HG02938 (cell line): ENCODE results near the gene LYL1.

Experiments used
- ATAC-seq: cut with Tn5 transposase; IDR thresholded peaks from one replicate; pipeline ENCODE4 v1.9.1; 2021; ENCODE audit warnings: mild to moderate bottlenecking, moderate library complexity; ENCODE audit not compliant: unreplicated experiment

The LYL1 gene

GRCh38 chr19:13094771-13095392 is 7.8 kb downstream of the LYL1 start:
- ATAC-seq: no peak

GRCh38 chr19:13094106-13094504 is 8.6 kb downstream of the LYL1 start:
- ATAC-seq: no peak

- no peak for ATAC-seq
Measured at GRCh38 chr19:13093407-13094105, 9.1 kb downstream of the LYL1 start.

- ATAC-seq: no peak
Measured at GRCh38 chr19:13092606-13093235, 9.9 kb downstream of the LYL1 start.

GRCh38 chr19:13092158-13092543 is 10.5 kb downstream of the LYL1 start:
- no peak for ATAC-seq

- ATAC-seq: no peak
Measured at GRCh38 chr19:13091400-13092157, 11.1 kb downstream of the LYL1 start.

GRCh38 chr19:13090511-13091231 is 12.0 kb downstream of the LYL1 start:
- ATAC-seq: no peak

GRCh38 chr19:13089857-13090507 is 12.7 kb downstream of the LYL1 start:
- ATAC-seq: no peak

- no peak for ATAC-seq
Measured at GRCh38 chr19:13089139-13089856, 13.4 kb downstream of the LYL1 start.

GRCh38 chr19:13087795-13088537 is 14.7 kb downstream of the LYL1 start:
- ATAC-seq: no peak

- no peak for ATAC-seq
Measured at GRCh38 chr19:13087295-13087694, 15.4 kb downstream of the LYL1 start.

- ATAC-seq: no peak
Measured at GRCh38 chr19:13086341-13086740, 16.3 kb downstream of the LYL1 start.

- no peak for ATAC-seq
Measured at GRCh38 chr19:13085666-13086065, 17.0 kb downstream of the LYL1 start.

GRCh38 chr19:13083627-13084026 is 19.0 kb downstream of the LYL1 start:
- ATAC-seq: no peak

- ATAC-seq: no peak
Measured at GRCh38 chr19:13083008-13083404, 19.7 kb downstream of the LYL1 start.

GRCh38 chr19:13082192-13083007 is 20.3 kb downstream of the LYL1 start:
- ATAC-seq: no peak

- no peak for ATAC-seq
Measured at GRCh38 chr19:13079542-13079986, 23.1 kb downstream of the LYL1 start.

- ATAC-seq: no peak
Measured at GRCh38 chr19:13078897-13079541, 23.6 kb downstream of the LYL1 start.
